ENCODE measurements around the gene DTX4.

GRCh38 chr11:59164028-59164427 lies 7.9 kb upstream of the DTX4 start:
- TF ChIP-seq, protein P1, sequence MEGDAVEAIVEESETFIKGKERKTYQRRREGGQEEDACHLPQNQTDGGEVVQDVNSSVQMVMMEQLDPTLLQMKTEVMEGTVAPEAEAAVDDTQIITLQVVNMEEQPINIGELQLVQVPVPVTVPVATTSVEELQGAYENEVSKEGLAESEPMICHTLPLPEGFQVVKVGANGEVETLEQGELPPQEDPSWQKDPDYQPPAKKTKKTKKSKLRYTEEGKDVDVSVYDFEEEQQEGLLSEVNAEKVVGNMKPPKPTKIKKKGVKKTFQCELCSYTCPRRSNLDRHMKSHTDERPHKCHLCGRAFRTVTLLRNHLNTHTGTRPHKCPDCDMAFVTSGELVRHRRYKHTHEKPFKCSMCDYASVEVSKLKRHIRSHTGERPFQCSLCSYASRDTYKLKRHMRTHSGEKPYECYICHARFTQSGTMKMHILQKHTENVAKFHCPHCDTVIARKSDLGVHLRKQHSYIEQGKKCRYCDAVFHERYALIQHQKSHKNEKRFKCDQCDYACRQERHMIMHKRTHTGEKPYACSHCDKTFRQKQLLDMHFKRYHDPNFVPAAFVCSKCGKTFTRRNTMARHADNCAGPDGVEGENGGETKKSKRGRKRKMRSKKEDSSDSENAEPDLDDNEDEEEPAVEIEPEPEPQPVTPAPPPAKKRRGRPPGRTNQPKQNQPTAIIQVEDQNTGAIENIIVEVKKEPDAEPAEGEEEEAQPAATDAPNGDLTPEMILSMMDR (conservative IDR thresholded peaks at IDR 0.05; ENCODE audit: low read depth, low read length), result no peak
- TF ChIP-seq EZH2 (IDR thresholded peaks at IDR 0.05; ENCODE audit: borderline replicate concordance, low read depth, low read length, poor library complexity, severe bottlenecking), result no peak
